HCT116 (cell line): ENCODE data around the gene SLC27A3. TPM values are rescaled to one million over a fixed set of nuclear protein-coding genes. Genes with fewer than 3 reads are reported as not detected.

Source experiments
- ATAC-seq: fragments of 200-7000 bp; cut with Tn5 transposase; 2 replicates; pipeline ENCODE4 v1.9.1; 2020; ENCODE audit warnings: mild to moderate bottlenecking, moderate library complexity
- BruUV-seq: library from RNA; stranded (reverse); fragments of 400-500 nt; replicated peaks from 2 replicates; lab custom pipeline; 2021; lab: Mats Ljungman, UMichigan
- CTCF ChIA-PET: fragments of 300-600 bp; sonication (Branson Sonifier 250); formaldehyde crosslinking; loops from one replicate; lab custom pipeline; 2021; ENCODE audit warnings: antibody characterized with exemption; lab: Charles Lee
- POLR2A ChIA-PET: fragments of 300-600, 350-600 bp; sonication (Branson Sonifier 250); formaldehyde crosslinking; loops from one replicate; lab custom pipeline; 2021; ENCODE audit warnings: antibody characterized with exemption; lab: Charles Lee
- RAD21 ChIA-PET, 2 experiments: fragments of 300-600 bp; sonication (Branson Sonifier 250); formaldehyde crosslinking; loops; one replicate each; lab custom pipeline; 2023; ENCODE audit warnings: low total read pairs in 2 of 2; ENCODE audit not compliant: uncharacterized antibody in 2 of 2, unreplicated experiment in 2 of 2, low non-redundant PET in 1 of 2; lab: Charles Lee
- DNase-seq: peaks from one replicate; pipeline ENCODE4 v3.0.0-alpha.2; 2010; ENCODE audit warnings: low read depth, low spot score
- H2AFZ ChIP-seq: fragments of 200-600 bp; shearing (Covaris generic), sonication (generic); 2 replicates; pipeline ENCODE4 v1.6.1; 2017; ENCODE audit warnings: low read depth, mixed run types, mixed read lengths, antibody characterized with exemption, low read length; ENCODE audit not compliant: poor library complexity, severe bottlenecking
- H3K27ac ChIP-seq: 2 replicates; pipeline ENCODE4 v1.5.1; 2012; ENCODE audit warnings: low read depth, low read length
- H3K27me3 ChIP-seq: fragments of 200-600 bp; sonication (generic); 2 replicates; pipeline ENCODE4 v1.6.1; 2016; ENCODE audit warnings: mixed run types, low read length, mixed read lengths; ENCODE audit not compliant: insufficient read depth
- H3K36me3 ChIP-seq, 2 experiments: fragments of 200-500 bp in 1 of 2; fragments of 200-600 bp in 1 of 2; sonication (Bioruptor generic) in 1 of 2; sonication (generic) in 1 of 2; 2 replicates each; pipeline versions ENCODE4 v1.5.1 to v1.6.1; 2014 to 2016; ENCODE audit warnings: low read length in 2 of 2, inconsistent platforms in 1 of 2, mixed read lengths in 1 of 2, mixed run types in 1 of 2; ENCODE audit not compliant: insufficient read depth in 2 of 2, control insufficient read depth in 1 of 2
- H3K4me1 ChIP-seq, 2 experiments: fragments of 200-600 bp in 1 of 2; sonication (generic) in 1 of 2; 2 replicates each; pipeline versions ENCODE4 v1.5.1 to v1.6.1; 2012 to 2017; ENCODE audit warnings: low read length in 2 of 2, inconsistent platforms in 1 of 2, mild to moderate bottlenecking in 1 of 2, mixed read lengths in 1 of 2, mixed run types in 1 of 2, moderate library complexity in 1 of 2; ENCODE audit not compliant: insufficient read depth in 2 of 2, control insufficient read depth in 1 of 2
- H3K4me2 ChIP-seq: fragments of 200-600 bp; sonication (generic); 2 replicates; pipeline ENCODE4 v1.6.1; 2017; ENCODE audit warnings: mixed run types, low read length, mixed read lengths
- H3K4me3 ChIP-seq, 2 experiments: fragments of 200-600 bp in 1 of 2; sonication (generic) in 1 of 2; replicated peaks in 1 of 2; 2 replicates each; pipeline ENCODE4 v1.5.1; 2011 to 2016; ENCODE audit warnings: low read length in 2 of 2, control low read depth in 1 of 2, low read depth in 1 of 2, mild to moderate bottlenecking in 1 of 2, mixed read lengths in 1 of 2, mixed run types in 1 of 2
- H3K79me2 ChIP-seq: fragments of 200-600 bp; sonication (generic); 2 replicates; pipeline ENCODE4 v1.6.1; 2017; ENCODE audit warnings: mild to moderate bottlenecking, mixed run types, low read length, moderate library complexity, mixed read lengths; ENCODE audit not compliant: insufficient read depth
- H3K9ac ChIP-seq: fragments of 200-600 bp; sonication (generic); 2 replicates; pipeline ENCODE4 v1.6.1; 2016; ENCODE audit warnings: low read length, mixed read lengths
- H3K9me2 ChIP-seq: fragments of 200-600 bp; sonication (generic), shearing (Covaris generic); 2 replicates; pipeline ENCODE4 v1.6.1; 2017; ENCODE audit warnings: mixed run types, mild to moderate bottlenecking, moderate library complexity; ENCODE audit not compliant: insufficient read depth
- H3K9me3 ChIP-seq, 2 experiments: fragments of 200-500 bp in 1 of 2; fragments of 200-600 bp in 1 of 2; sonication (Bioruptor generic) in 1 of 2; sonication (generic) in 1 of 2; 2 replicates each; pipeline ENCODE4 v1.6.1; 2014 to 2017; ENCODE audit warnings: low read length in 2 of 2, mixed read lengths in 2 of 2, inconsistent platforms in 1 of 2, low read depth in 1 of 2, mild to moderate bottlenecking in 1 of 2, mixed run types in 1 of 2, moderate library complexity in 1 of 2; ENCODE audit not compliant: control insufficient read depth in 1 of 2, insufficient read depth in 1 of 2
- H4K20me1 ChIP-seq: fragments of 200-600 bp; sonication (generic), shearing (Covaris generic); 2 replicates; pipeline ENCODE4 v1.6.1; 2017; ENCODE audit warnings: mixed run types, mild to moderate bottlenecking, moderate library complexity; ENCODE audit not compliant: insufficient read depth
- ATF3 ChIP-seq: IDR thresholded peaks from 2 replicates; pipeline ENCODE4 v1.6.1; 2012
- CBX3 ChIP-seq: IDR thresholded peaks from 2 replicates; pipeline ENCODE4 v1.6.1; 2012; ENCODE audit warnings: low read depth
- CTCF ChIP-seq, 3 experiments: fragments of 200-600 bp in 1 of 3; sonication (generic) in 1 of 3; IDR thresholded peaks in 2 of 3; conservative IDR thresholded peaks in 1 of 3; 2 replicates each; pipeline ENCODE4 v1.5.1; 2012 to 2017; ENCODE audit warnings: low read depth in 2 of 3, low read length in 2 of 3, antibody characterized with exemption in 1 of 3, borderline replicate concordance in 1 of 3, control low read depth in 1 of 3, mild to moderate bottlenecking in 1 of 3, mixed read lengths in 1 of 3, mixed run types in 1 of 3, moderate library complexity in 1 of 3; ENCODE audit not compliant: insufficient read depth in 1 of 3
- EZH2phosphoT487 ChIP-seq: fragments of 200-600 bp; IDR thresholded peaks from 2 replicates; pipeline ENCODE4 v1.6.1; 2018; ENCODE audit warnings: antibody characterized with exemption, borderline replicate concordance
- JUND ChIP-seq: IDR thresholded peaks from 2 replicates; pipeline ENCODE4 v1.6.1; 2012
- POLR2A ChIP-seq: IDR thresholded peaks from 2 replicates; pipeline ENCODE4 v1.7.0; 2011; ENCODE audit warnings: borderline replicate concordance; ENCODE audit not compliant: insufficient read depth, insufficient read length; ENCODE audit errors: extremely low read depth
- POLR2AphosphoS5 ChIP-seq: IDR thresholded peaks from 2 replicates; pipeline ENCODE4 v1.6.1; 2011; ENCODE audit warnings: mild to moderate bottlenecking, low read depth, low read length, moderate library complexity
- RAD21 ChIP-seq: IDR thresholded peaks from 2 replicates; pipeline ENCODE4 v1.6.1; 2012; ENCODE audit warnings: low read depth, mild to moderate bottlenecking
- SIN3A ChIP-seq: IDR thresholded peaks from 2 replicates; pipeline ENCODE4 v1.6.1; 2012; ENCODE audit warnings: low read depth
- SP1 ChIP-seq: IDR thresholded peaks from 2 replicates; pipeline ENCODE4 v1.6.1; 2012; ENCODE audit warnings: low read depth
- SRF ChIP-seq: IDR thresholded peaks from 2 replicates; pipeline ENCODE4 v1.6.1; 2012; ENCODE audit warnings: low read depth
- TCF7L2 ChIP-seq: IDR thresholded peaks from 2 replicates; pipeline ENCODE4 v1.7.0; 2011; ENCODE audit warnings: borderline replicate concordance, inconsistent platforms; ENCODE audit not compliant: insufficient read depth, insufficient read length; ENCODE audit errors: extremely low read depth
- YY1 ChIP-seq: IDR thresholded peaks from 2 replicates; pipeline ENCODE4 v1.6.1; 2011; ENCODE audit warnings: low read length, low read depth, moderate library complexity, mild to moderate bottlenecking; ENCODE audit not compliant: insufficient replicate concordance; ENCODE audit errors: extremely low read depth
- ZNF274 ChIP-seq: fragments of 200-500 bp; sonication (Bioruptor generic); IDR thresholded peaks from 2 replicates; pipeline ENCODE4 v1.6.1; 2014; ENCODE audit warnings: mild to moderate bottlenecking, low read depth, low read length, inconsistent platforms
- intact Hi-C: fragments of 100-400 bp; cut with micrococcal nuclease; formaldehyde crosslinking; loops from 2 replicates; pipeline ENCODE4 v1.10.0; 2022
- total RNA-seq: library from RNA; stranded (reverse); gene quantifications from one replicate; pipeline ENCODE4 v1.2.1, GENCODE V29; 2021; ENCODE audit not compliant: unreplicated experiment

SLC27A3 gene
- total RNA-seq, 1 experiment from 2014 or later = 14.3 TPM

GRCh38 chr1:153790313-153790965, 15.2 kb downstream of the SLC27A3 start:
- H2AFZ ChIP-seq = no peak overlapping the region
- no peak for ATAC-seq
- H3K9me2 ChIP-seq = no peaks in the 10 kb centered on the region
- H3K9ac ChIP-seq = no peak overlapping the region
- H3K27ac ChIP-seq = no peak overlapping the region
- TF ChIP-seq SP1 = no peak
- no peak for TF ChIP-seq POLR2AphosphoS5
- no peak for TF ChIP-seq SRF
- TF ChIP-seq CTCF (IDR thresholded peaks at IDR 0.05 in 2 of 3, conservative IDR thresholded peaks at IDR 0.05 in 1 of 3; ENCODE audit: borderline replicate concordance in 1 of 3, insufficient read depth in 1 of 3, low read depth in 2 of 3, low read length in 2 of 3) = no peak
- TF ChIP-seq POLR2A = no peak
- TF ChIP-seq JUND = no peak
- no peak for TF ChIP-seq CBX3
- TF ChIP-seq RAD21 = no peak
- TF ChIP-seq ZNF274 = no peak
- no peak for TF ChIP-seq TCF7L2
- TF ChIP-seq ATF3 = no peak
- no peak for TF ChIP-seq EZH2phosphoT487
- TF ChIP-seq SIN3A = no peak
- no peak for TF ChIP-seq YY1
- TF ChIP-seq, all 23 proteins: peak for 0
- CTCF ChIA-PET = no interaction called here
- H3K4me3 ChIP-seq = no peak overlapping the region
- POLR2A ChIA-PET = no interaction called here
- peaks cover 0 to 8% of the 10 kb centered on the region in 2 experiments; a peak in 1 of 4 replicates for H3K4me1 ChIP-seq
- intact Hi-C loops = no loop called here
- H3K79me2 ChIP-seq = no peaks in the 10 kb centered on the region
- H3K9me3 ChIP-seq = no peaks in the 10 kb centered on the region
- no peaks in the 10 kb centered on the region for H3K27me3 ChIP-seq
- no TSS peak for BruUV-seq
- no peak overlapping the region for H3K4me2 ChIP-seq
- RAD21 ChIA-PET = no interaction called here
- DNase-seq = no peak
- no peaks in the 10 kb centered on the region for H3K36me3 ChIP-seq
- H4K20me1 ChIP-seq = no peaks in the 10 kb centered on the region
